HepG2 (cell line): ENCODE data around the gene SAMD5. TPM values are rescaled to one million over a fixed set of nuclear protein-coding genes. Genes with fewer than 3 reads are reported as not detected.

Experiments
- ATAC-seq: fragments of 200-7000 bp; cut with Tn5 transposase; 3 replicates; pipeline ENCODE4 v1.9.1; 2020; ENCODE audit warnings: mild to moderate bottlenecking, moderate library complexity
- Bru-seq: library from RNA; stranded (reverse); fragments of 400-500 nt; gene quantifications from one replicate; lab custom pipeline; 2021; lab: Mats Ljungman, UMichigan
- BruChase-seq, 2 experiments: library from RNA; stranded (reverse); fragments of 400-500 nt; gene quantifications; one replicate each; lab custom pipeline; 2021; lab: Mats Ljungman, UMichigan
- BruUV-seq: library from RNA; stranded (reverse); fragments of 400-500 nt; replicated peaks from 2 replicates; lab custom pipeline; 2021; lab: Mats Ljungman, UMichigan
- CTCF ChIA-PET: fragments of 300-600 bp; formaldehyde crosslinking; extraction: SDS; loops from one replicate; lab custom pipeline; 2021; ENCODE audit warnings: low total read pairs, inconsistent platforms, low intra/inter-chr PET ratio; lab: Yijun Ruan, JAX
- POLR2A ChIA-PET: fragments of 350-600 bp; sonication (Branson Sonifier 250); formaldehyde crosslinking; loops from one replicate; lab custom pipeline; 2020; ENCODE audit warnings: antibody characterized with exemption, inconsistent platforms; lab: Yijun Ruan, JAX
- DNase-seq: peaks from one replicate; pipeline ENCODE4 v3.0.0-alpha.2; 2015; ENCODE audit warnings: low spot score
- FAIRE-seq: peaks from 3 replicates; lab custom pipeline; 2011; peaks lifted over from hg19 to GRCh38; lab: Jason Lieb, UNC
- H2AFZ ChIP-seq: one replicate; pipeline ENCODE4 v1.6.1; 2011; ENCODE audit warnings: low read length, inconsistent platforms
- H3K27ac ChIP-seq: fragments of 300-600 bp; 3 replicates; pipeline ENCODE4 v1.8.0; 2011; ENCODE audit warnings: mixed run types, mild to moderate bottlenecking, mixed read lengths, low read length, inconsistent platforms; ENCODE audit not compliant: insufficient read depth; ENCODE audit errors: extremely low read length
- H3K27me3 ChIP-seq, 2 experiments: fragments of 200-600 bp in 1 of 2; 2 replicates in 1 of 2; 3 replicates in 1 of 2; pipeline versions ENCODE4 v1.6.0 to v1.8.0; 2011; ENCODE audit warnings: low read length in 2 of 2, mild to moderate bottlenecking in 2 of 2, moderate library complexity in 2 of 2, inconsistent platforms in 1 of 2; ENCODE audit not compliant: insufficient read depth in 2 of 2, control insufficient read depth in 1 of 2
- H3K36me3 ChIP-seq, 2 experiments: fragments of 200-600 bp in 1 of 2; replicated peaks in 1 of 2; 2 replicates in 1 of 2; 3 replicates in 1 of 2; pipeline versions ENCODE4 v1.5.1 to v1.8.0; 2011; ENCODE audit warnings: low read length in 2 of 2, inconsistent platforms in 1 of 2; ENCODE audit not compliant: insufficient read depth in 2 of 2, control insufficient read depth in 1 of 2
- H3K4me1 ChIP-seq: 2 replicates; pipeline ENCODE4 v1.5.1; 2012; ENCODE audit warnings: low read length, inconsistent platforms; ENCODE audit not compliant: insufficient read depth
- H3K4me2 ChIP-seq: 2 replicates; pipeline ENCODE4 v1.6.0; 2011; ENCODE audit warnings: low read depth, low read length, inconsistent platforms
- H3K4me3 ChIP-seq, 3 experiments: fragments of 200-600 bp in 1 of 3; sonication (generic), shearing (Covaris generic) in 1 of 3; replicated peaks in 1 of 3; 2 replicates each; pipeline ENCODE4 v1.5.1; 2011 to 2016; ENCODE audit warnings: low read length in 3 of 3, inconsistent platforms in 2 of 3, low read depth in 2 of 3, mild to moderate bottlenecking in 2 of 3, control low read depth in 1 of 3, mixed read lengths in 1 of 3; ENCODE audit not compliant: insufficient read depth in 1 of 3
- H3K79me2 ChIP-seq: one replicate; pipeline ENCODE4 v1.6.1; 2011; ENCODE audit warnings: low read length, inconsistent platforms; ENCODE audit not compliant: insufficient read depth
- H3K9ac ChIP-seq: 2 replicates; pipeline ENCODE4 v1.6.0; 2011; ENCODE audit warnings: mild to moderate bottlenecking, low read depth, low read length, inconsistent platforms; ENCODE audit not compliant: insufficient read depth
- H3K9me3 ChIP-seq: 2 replicates; pipeline ENCODE4 v1.5.1; 2012; ENCODE audit warnings: mild to moderate bottlenecking, low read length
- H4K20me1 ChIP-seq: 2 replicates; pipeline ENCODE4 v1.6.0; 2011; ENCODE audit warnings: inconsistent platforms, mild to moderate bottlenecking, low read length, moderate library complexity; ENCODE audit not compliant: insufficient read depth
- EZH2 ChIP-seq: conservative IDR thresholded peaks from 2 replicates; pipeline ENCODE4 v1.6.1; 2012; ENCODE audit warnings: mild to moderate bottlenecking, low read depth, low read length, moderate library complexity
- HNRNPLL ChIP-seq: fragments of 200-400 bp; formaldehyde crosslinking; IDR thresholded peaks from 2 replicates; pipeline ENCODE4 v1.6.1; 2017; ENCODE audit warnings: mild to moderate bottlenecking, low read depth, low read length; ENCODE audit not compliant: poor library complexity, severe bottlenecking
- PATZ1 ChIP-seq: sonication (generic); formaldehyde crosslinking; IDR thresholded peaks from 2 replicates; pipeline ENCODE4 v1.4.0; 2020; ENCODE audit warnings: missing genetic modification reagents
- TMF1 ChIP-seq: sonication (generic); formaldehyde crosslinking; IDR thresholded peaks from 2 replicates; pipeline ENCODE4 v1.8.1; 2022; ENCODE audit warnings: low read depth, missing genetic modification reagents
- ZNF337 ChIP-seq: sonication (generic); formaldehyde crosslinking; IDR thresholded peaks from 2 replicates; pipeline ENCODE4 v1.5.1; 2020; ENCODE audit warnings: missing genetic modification reagents, low read depth, mild to moderate bottlenecking, borderline replicate concordance
- ZNF570 ChIP-seq: sonication (generic); formaldehyde crosslinking; IDR thresholded peaks from 2 replicates; pipeline ENCODE4 v1.4.0; 2020; ENCODE audit warnings: mild to moderate bottlenecking, missing genetic modification reagents, borderline replicate concordance
- ZNF768 ChIP-seq: sonication (generic); formaldehyde crosslinking; IDR thresholded peaks from 2 replicates; pipeline ENCODE4 v1.4.0; 2020; ENCODE audit warnings: missing genetic modification reagents
- ZNF777 ChIP-seq: sonication (generic); formaldehyde crosslinking; IDR thresholded peaks from 2 replicates; pipeline ENCODE4 v1.4.0; 2020; ENCODE audit warnings: missing genetic modification reagents
- WGBS: methylation state at CpG from one replicate; pipeline ENCODE4 v1.1.6; 2017; ENCODE audit warnings: low lambda C conversion rate; 5-methylcytosine and 5-hydroxymethylcytosine counted together
- in situ Hi-C: cut with HindIII; loops from 2 replicates; pipeline ENCODE4 v1.10.0; 2017; ENCODE audit warnings: low pct_unique_long_range_greater_than_20kb; ENCODE audit not compliant: extremely low pct_ligation_motif_present
- intact Hi-C: fragments of 100-400 bp; cut with micrococcal nuclease; formaldehyde crosslinking; loops from one replicate; pipeline ENCODE4 v1.10.0; 2022; ENCODE audit not compliant: unreplicated experiment
- long read RNA-seq, 2 experiments: library from RNA in 1 of 2; library from polyadenylated mRNA in 1 of 2; stranded (forward) in 1 of 2; unstranded in 1 of 2; transcript quantifications; one replicate each; pipeline ENCODE4 v2.0.0, GENCODE V29; 2019 to 2022
- polyA minus RNA-seq, 3 experiments: library from RNA; depleted of rRNA, polyadenylated mRNA; stranded (reverse); fragments of >200 nt; gene quantifications; 2 replicates each; pipeline ENCODE4 v1.2.3, GENCODE V29; 2011; ENCODE audit warnings: low replicate concordance in 1 of 3
- polyA plus RNA-seq, 8 experiments: library from polyadenylated mRNA; depleted of rRNA in 3 of 8; stranded (reverse) in 7 of 8; unstranded in 1 of 8; fragments of >200 nt; fragmentation: Illumina TruSeq in 4 of 8; extraction: Trizol in 4 of 8; gene quantifications; 2 replicates each; pipeline versions ENCODE4 v1.2.1 to v1.2.3, GENCODE V29; 2011 to 2016; ENCODE audit warnings: low read depth in 4 of 8, missing spikeins in 1 of 8, mixed read lengths in 1 of 8; ENCODE audit not compliant: insufficient read depth in 1 of 8
- total RNA-seq, 5 experiments: library from RNA; depleted of rRNA; stranded (reverse); fragments of >200 nt; fragmentation: Illumina TruSeq; extraction: Trizol; gene quantifications; 2 replicates each; pipeline ENCODE4 v1.2.3, GENCODE V29; 2016; ENCODE audit warnings: low read depth in 1 of 5
- TF ChIP-seq, protein P1 (sequence below): sonication (generic); formaldehyde crosslinking; IDR thresholded peaks from 2 replicates; pipeline ENCODE4 v1.4.0; 2020; ENCODE audit warnings: missing genetic modification reagents
- TF ChIP-seq, protein P2 (sequence below): sonication (generic); formaldehyde crosslinking; IDR thresholded peaks from 2 replicates; pipeline ENCODE4 v1.4.0; 2020; ENCODE audit warnings: missing genetic modification reagents

SAMD5 gene
- 0.02 and 0.04 TPM in 2 replicates for total RNA-seq (2016; rRNA removed; fragmentation: Illumina TruSeq; extraction: Trizol)
- total RNA-seq (2016; cell fraction: cytosol; rRNA removed; fragmentation: Illumina TruSeq; extraction: Trizol; ENCODE audit: low read depth), result not detected in 2 replicates
- 0.04 TPM in 1 of 2 replicates, not detected in the other for total RNA-seq (2016; cell fraction: insoluble cytoplasmic fraction; rRNA removed; fragmentation: Illumina TruSeq; extraction: Trizol)
- total RNA-seq (2016; cell fraction: membrane; rRNA removed; fragmentation: Illumina TruSeq; extraction: Trizol), result not detected in 2 replicates
- total RNA-seq (2016; cell fraction: nucleus; rRNA removed; fragmentation: Illumina TruSeq; extraction: Trizol), result not detected in 2 replicates
- 0.04 and 0.07 TPM in 2 replicates for polyA plus RNA-seq (2011; rRNA removed)
- polyA plus RNA-seq (2011; cell fraction: cytosol; rRNA removed), result 0.01 and 0.03 TPM in 2 replicates
- polyA plus RNA-seq (2011; cell fraction: nucleus; rRNA removed), result 0.02 and 0.03 TPM in 2 replicates
- 0.03 TPM in 1 of 2 replicates, not detected in the other for polyA plus RNA-seq (2012)
- not detected in 2 replicates for polyA plus RNA-seq (2016; cell fraction: cytosol; fragmentation: Illumina TruSeq; extraction: Trizol; ENCODE audit: low read depth)
- not detected in 2 replicates for polyA plus RNA-seq (2016; cell fraction: insoluble cytoplasmic fraction; fragmentation: Illumina TruSeq; extraction: Trizol; ENCODE audit: low read depth)
- polyA plus RNA-seq (2016; cell fraction: membrane; fragmentation: Illumina TruSeq; extraction: Trizol; ENCODE audit: low read depth), result not detected in 2 replicates
- not detected in 2 replicates for polyA plus RNA-seq (2016; cell fraction: nucleus; fragmentation: Illumina TruSeq; extraction: Trizol; ENCODE audit: insufficient read depth, low read depth)
- polyA minus RNA-seq (2011; rRNA and poly(A)+ RNA removed; ENCODE audit: low replicate concordance), result 0.02 TPM in 1 of 2 replicates, not detected in the other
- polyA minus RNA-seq (2011; cell fraction: cytosol; rRNA and poly(A)+ RNA removed), result not detected in 2 replicates
- 0.12 and 0.13 TPM in 2 replicates for polyA minus RNA-seq (2011; cell fraction: nucleus; rRNA and poly(A)+ RNA removed)
- percentile 19 among the genes with signal in this experiment for Bru-seq, nascent RNA
- percentile 29 among the genes with signal in this experiment for BruChase-seq, experiment 1, labeled RNA remaining after a 6-hour chase
- BruChase-seq, experiment 2, labeled RNA remaining after a 2-hour chase, result percentile 24 among the genes with signal in this experiment
- long read RNA-seq, experiment 1, result 0 reads
- long read RNA-seq, experiment 2, partial matches to known transcripts, result 2 of 3 reads
- long read RNA-seq, experiment 2, other reads (novel, unspliced or antisense), result 1 of 3 reads

DNA sequence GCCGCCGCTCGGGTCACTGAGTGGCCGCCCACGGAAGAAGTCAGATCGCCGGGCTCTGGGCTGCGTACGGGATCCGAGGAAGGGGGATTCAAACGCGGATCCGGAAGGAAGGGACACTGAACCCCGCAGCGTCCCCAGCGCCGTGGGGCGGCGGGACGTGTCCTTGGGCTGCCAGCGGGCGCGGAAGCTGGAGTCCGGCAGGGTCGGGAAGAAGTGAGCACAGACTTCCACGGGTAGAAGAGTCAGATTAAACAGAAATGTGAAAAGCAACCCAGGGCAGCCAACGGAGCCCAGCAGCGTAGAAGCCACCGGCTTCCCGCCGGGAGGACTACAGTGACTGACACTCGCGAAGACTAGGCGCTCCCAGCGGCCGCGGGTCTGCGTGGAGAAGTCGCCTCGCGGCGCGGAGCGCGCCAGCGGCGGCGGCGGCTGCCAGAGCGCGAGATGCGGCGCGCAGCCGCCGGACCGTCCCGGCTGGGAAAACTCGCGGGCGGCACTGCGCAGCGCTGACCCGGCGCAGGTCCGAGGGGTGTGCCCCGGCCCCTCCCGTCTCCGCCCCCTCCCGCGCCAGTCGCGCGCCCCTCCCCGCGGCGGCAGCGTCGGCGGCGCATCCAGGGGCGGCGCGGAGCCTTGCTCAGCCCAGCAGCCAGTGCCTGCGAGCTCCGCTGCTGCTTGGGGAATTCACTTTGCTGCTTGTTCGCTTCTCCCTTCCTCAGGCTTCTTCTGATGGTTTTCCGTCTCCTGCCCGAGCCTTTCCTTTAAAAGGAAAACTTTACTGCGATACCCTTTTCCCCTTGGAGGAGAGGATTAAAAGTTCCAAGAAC is at the start of gene SAMD5:
Gene SAMD5, plus strand, starts transcription at position 649 of the 824 bp plus-strand sequence. CDS start 239 bp downstream, outside the sequence.
- WGBS, result 3% methylated on average over 32 of the region's 90 CpGs
- FAIRE-seq (no peak), DNase-seq (peak; percentile 4), ATAC-seq (peak; percentile 76)
- H4K20me1 ChIP-seq, result no peaks in the 10 kb centered on the region; the same call in 1 of the 2 replicates
- ChIA-PET POLR2A (no interaction called here), CTCF (interaction anchor here (2.1 kb wide), 1 partner anchor 658 kb away, joined by 24 read pairs; no protein-coding TSS in a partner anchor)
- peak within 1 kb of the TSS; percentile 41 to 69 (median 46); a peak in 5 of 6 replicates for H3K4me3 ChIP-seq
- H3K9me3 ChIP-seq, result no peaks in the 10 kb centered on the region
- no peaks in the 10 kb centered on the region for H3K36me3 ChIP-seq
- intact Hi-C loops, result loop anchor here (5.0 kb wide), 1 partner anchor 954 kb away; no protein-coding TSS in a partner anchor
- H3K27me3 ChIP-seq, result peaks cover 10 to 46% of the 10 kb centered on the region in 2 experiments
- no peak within 1 kb of the TSS for H3K27ac ChIP-seq
- H3K4me1 ChIP-seq, result peaks cover 37% of the 10 kb centered on the region
- no peaks in the 10 kb centered on the region for H3K79me2 ChIP-seq
- peak within 1 kb of the TSS; percentile 68 for H3K4me2 ChIP-seq
- H2AFZ ChIP-seq, result no peak within 1 kb of the TSS
- no peak within 1 kb of the TSS for H3K9ac ChIP-seq
- in situ Hi-C loops, result loop anchor here (5.0 to 10.0 kb wide), 3 partner anchors 467 to 954 kb away; no protein-coding TSS in a partner anchor
- BruUV-seq, result no TSS peak
- TF ChIP-seq ZNF337 (no peak), ZNF570 (no peak), ZNF768 (CRISPR knock-in tag) (peak; percentile 36; the same call in 1 of the 2 replicates), EZH2 (peak; percentile 79; the same call in 1 of the 2 replicates), ZNF777 (peak; percentile 62; the same call in 1 of the 2 replicates), HNRNPLL (peak; percentile 83), PATZ1 (peak; percentile 66), TMF1 (CRISPR knock-in tag) (peak; percentile 24; the same call in 1 of the 2 replicates)
- TF ChIP-seq, protein P1, sequence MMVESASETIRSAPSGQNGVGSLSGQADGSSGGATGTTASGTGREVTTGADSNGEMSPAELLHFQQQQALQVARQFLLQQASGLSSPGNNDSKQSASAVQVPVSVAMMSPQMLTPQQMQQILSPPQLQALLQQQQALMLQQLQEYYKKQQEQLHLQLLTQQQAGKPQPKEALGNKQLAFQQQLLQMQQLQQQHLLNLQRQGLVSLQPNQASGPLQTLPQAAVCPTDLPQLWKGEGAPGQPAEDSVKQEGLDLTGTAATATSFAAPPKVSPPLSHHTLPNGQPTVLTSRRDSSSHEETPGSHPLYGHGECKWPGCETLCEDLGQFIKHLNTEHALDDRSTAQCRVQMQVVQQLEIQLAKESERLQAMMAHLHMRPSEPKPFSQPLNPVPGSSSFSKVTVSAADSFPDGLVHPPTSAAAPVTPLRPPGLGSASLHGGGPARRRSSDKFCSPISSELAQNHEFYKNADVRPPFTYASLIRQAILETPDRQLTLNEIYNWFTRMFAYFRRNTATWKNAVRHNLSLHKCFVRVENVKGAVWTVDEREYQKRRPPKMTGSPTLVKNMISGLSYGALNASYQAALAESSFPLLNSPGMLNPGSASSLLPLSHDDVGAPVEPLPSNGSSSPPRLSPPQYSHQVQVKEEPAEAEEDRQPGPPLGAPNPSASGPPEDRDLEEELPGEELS (CRISPR knock-in tag), result no peak
- TF ChIP-seq, protein P2, sequence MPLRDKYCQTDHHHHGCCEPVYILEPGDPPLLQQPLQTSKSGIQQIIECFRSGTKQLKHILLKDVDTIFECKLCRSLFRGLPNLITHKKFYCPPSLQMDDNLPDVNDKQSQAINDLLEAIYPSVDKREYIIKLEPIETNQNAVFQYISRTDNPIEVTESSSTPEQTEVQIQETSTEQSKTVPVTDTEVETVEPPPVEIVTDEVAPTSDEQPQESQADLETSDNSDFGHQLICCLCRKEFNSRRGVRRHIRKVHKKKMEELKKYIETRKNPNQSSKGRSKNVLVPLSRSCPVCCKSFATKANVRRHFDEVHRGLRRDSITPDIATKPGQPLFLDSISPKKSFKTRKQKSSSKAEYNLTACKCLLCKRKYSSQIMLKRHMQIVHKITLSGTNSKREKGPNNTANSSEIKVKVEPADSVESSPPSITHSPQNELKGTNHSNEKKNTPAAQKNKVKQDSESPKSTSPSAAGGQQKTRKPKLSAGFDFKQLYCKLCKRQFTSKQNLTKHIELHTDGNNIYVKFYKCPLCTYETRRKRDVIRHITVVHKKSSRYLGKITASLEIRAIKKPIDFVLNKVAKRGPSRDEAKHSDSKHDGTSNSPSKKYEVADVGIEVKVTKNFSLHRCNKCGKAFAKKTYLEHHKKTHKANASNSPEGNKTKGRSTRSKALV (CRISPR knock-in tag), result peak; percentile 52; the same call in 1 of the 2 replicates
